Heart right ventricle (tissue), 16 donors: Measurements from ENCODE around the gene MYEOV. TPM values are rescaled to one million over a fixed set of nuclear protein-coding genes. Genes with fewer than 3 reads are reported as not detected.
A peak's percentile ranks its signal among the peaks of the same experiment; 100 is the strongest.

ENCODE experiments used
- ATAC-seq, 8 donors: fragments of 200-7000 bp; cut with Tn5 transposase; one replicate each; pipeline ENCODE4 v1.9.1; 2020; ENCODE audit warnings: mild to moderate bottlenecking in 8 of 8, moderate library complexity in 8 of 8, moderate number of reproducible peaks in 1 of 8
- DNase-seq, 2 donors: peaks; one replicate each; pipeline ENCODE4 v3.0.0-alpha.2; 2020
- H3K27ac ChIP-seq, 10 donors: fragments of 200-600 bp; sonication (generic) in 2 of 10; one replicate each; pipeline versions ENCODE4 v1.5.0 to v1.8.0; 2020 to 2022; ENCODE audit warnings: mild to moderate bottlenecking in 3 of 10
- H3K27me3 ChIP-seq, 7 donors: fragments of 200-600 bp; one replicate each; pipeline ENCODE4 v1.8.0; 2021 to 2022; ENCODE audit warnings: mild to moderate bottlenecking in 2 of 7
- H3K36me3 ChIP-seq, 9 donors: fragments of 200-600 bp; sonication (generic) in 1 of 9; one replicate each; pipeline versions ENCODE4 v1.5.0 to v1.8.0; 2020 to 2022; ENCODE audit warnings: mild to moderate bottlenecking in 2 of 9
- H3K4me1 ChIP-seq, 9 donors: fragments of 200-600 bp; sonication (generic) in 1 of 9; one replicate each; pipeline versions ENCODE4 v1.5.0 to v1.8.0; 2020 to 2022; ENCODE audit warnings: mild to moderate bottlenecking in 4 of 9
- H3K4me3 ChIP-seq, 10 donors: fragments of 200-600 bp; sonication (generic) in 2 of 10; one replicate each; pipeline versions ENCODE4 v1.5.0 to v1.8.0; 2020 to 2022; ENCODE audit warnings: mild to moderate bottlenecking in 7 of 10, moderate library complexity in 2 of 10
- H3K9me3 ChIP-seq, 11 donors: fragments of 200-600 bp in 10 of 11; sonication (generic) in 2 of 11; one replicate each; pipeline versions ENCODE4 v1.5.0 to v1.8.0; 2013 to 2022; ENCODE audit warnings: mild to moderate bottlenecking in 2 of 11, control low read depth in 1 of 11, moderate library complexity in 1 of 11
- CTCF ChIP-seq, 9 donors: fragments of 200-600 bp; sonication (generic) in 2 of 9; IDR thresholded peaks; one replicate each; pipeline versions ENCODE4 v1.5.0 to v1.8.0; 2021 to 2022; ENCODE audit warnings: antibody characterized with exemption in 9 of 9, mild to moderate bottlenecking in 5 of 9, moderate library complexity in 1 of 9
- WGBS, 2 donors: extraction: QIAGEN DNeasy Blood & Tissue Kit; methylation state at CpG; one replicate each; pipeline ENCODE4 v1.1.7; 2013; ENCODE audit warnings: inconsistent platforms in 1 of 2; 5-methylcytosine and 5-hydroxymethylcytosine counted together
- intact Hi-C, 10 donors: fragments of 100-400 bp; cut with DNase I; formaldehyde crosslinking; loops; one replicate each; pipeline versions ENCODE4 v1.11.1 to v1.14.2; 2022
- polyA plus RNA-seq, 2 donors: library from polyadenylated mRNA; stranded (reverse); fragments of 200-250 nt; gene quantifications; one replicate each; pipeline ENCODE4 v1.2.3, GENCODE V29; 2013
- total RNA-seq, 10 donors: library from RNA; stranded (reverse); fragmentation: NEBNext Ultra II Directional in 3 of 10; extraction: Animal tissue kit (Norgen Biotek cat#: 25700) in 3 of 10; gene quantifications; one replicate each; pipeline versions ENCODE4 v1.2.1 to v1.2.4, GENCODE V29; 2021 to 2023
- donor health status: Arrhythmogenic right ventricular cardiomyopathy.
- donor health status: ischemic (EF 13 %, LVEDD 7.1; RV severe dilation, severe dysfunction).
- donor health status: healthy with polysubstance abuse.
- donor health status: DM: no; HTN: yes; CAD: no.
- donor health status: DM: no; HTN: no; CAD: no.
- donor health status: ischemic (EF 25% LVEDD 6.9; RV normal size, moderate dysfunction).
- donor health status: ischemic (EF 25% LVEDD 5.7; RV mildly dilated, moderate dysfunction).
- donor health status: healthy.
- donor health status: DM: yes; HTN: yes; CAD: no.
- donor health status: Ischemic cardiomyopathy.
- donor health status: ischemic (EF 35%, LVEDD 5.7; RV mildly dilated, moderate dysfunction).
- donor health status: nonischemic (EF 11% LVEDD 7.7; RV severe dilation, severe dysfunction).
- donor health status: DM: yes; HTN: yes; CAD: no.
- donor health status: PGD.
- donor health status: ischemic (EF 29% LVEDD 5.4; RV normal size, mild dysfunction).
- donor health status: nonischemic (EF 23%, LVEDD 6.1; RV moderate dilation, normal function).

The MYEOV gene
- total and polyA plus RNA-seq, 12 donors = 0.07 TPM; not detected in 11

GRCh38 chr11:69262918-69263735 is 30.8 kb upstream of the MYEOV start:
- peak overlapping the region in 2 of 10 donors; percentile 4 to 48 for H3K27ac ChIP-seq
- H3K9me3 ChIP-seq = peaks cover 0 to 8% (median 0%) of the 10 kb centered on the region in 11 donors
- 72 to 73% methylated on average over 7 of the region's 8 CpGs for WGBS, 2 donors
- H3K4me1 ChIP-seq = peaks cover 3 to 29% (median 12%) of the 10 kb centered on the region in 9 donors
- no peak for TF ChIP-seq CTCF (IDR thresholded peaks at IDR 0.05)
- DNase-seq (no peak), ATAC-seq (peak in 1 of 8 donors; percentile 11)
- H3K4me3 ChIP-seq = no peak overlapping the region
- intact Hi-C loops = no loop called here
- peaks cover 0 to under 1% (median 0%) of the 10 kb centered on the region in 7 donors for H3K27me3 ChIP-seq
- H3K36me3 ChIP-seq = no peaks in the 10 kb centered on the region

- Histone ChIP-seq H3K36me3 (no peaks in the 10 kb centered on the region), H3K27ac (peak overlapping the region in 2 of 10 donors; percentile 4 to 48), H3K9me3 (peaks cover 0 to 8% (median 0%) of the 10 kb centered on the region in 11 donors), H3K4me3 (no peak overlapping the region), H3K27me3 (no peaks in the 10 kb centered on the region), H3K4me1 (peaks cover 5 to 35% (median 15%) of the 10 kb centered on the region in 9 donors)
- intact Hi-C loops = no loop called here
- TF ChIP-seq CTCF (IDR thresholded peaks at IDR 0.05) = no peak
- DNase-seq (peak in 1 of 2 donors; percentile 45), ATAC-seq (peak in 6 of 8 donors; percentile 24 to 71 (median 42))
- 16 to 38% methylated on average over 3 of the region's 3 CpGs for WGBS, 2 donors
Observed at GRCh38 chr11:69263736-69264052, 30.3 kb upstream of the MYEOV start.

- Histone ChIP-seq H3K27me3 (no peaks in the 10 kb centered on the region), H3K9me3 (peaks cover 0 to 8% (median 0%) of the 10 kb centered on the region in 11 donors), H3K4me1 (peaks cover 5 to 42% (median 15%) of the 10 kb centered on the region in 9 donors), H3K36me3 (no peaks in the 10 kb centered on the region), H3K4me3 (no peak overlapping the region), H3K27ac (no peak overlapping the region)
- intact Hi-C loops = no loop called here
- 92 to 98% methylated on average over 4 of the region's 4 CpGs for WGBS, 2 donors
- ATAC-seq (no peak), DNase-seq (no peak)
- no peak for TF ChIP-seq CTCF (IDR thresholded peaks at IDR 0.05)
Observed at GRCh38 chr11:69264486-69264885, 29.5 kb upstream of the MYEOV start.

GRCh38 chr11:69265210-69265609 is 28.7 kb upstream of the MYEOV start:
- intact Hi-C loops = no loop called here
- DNase-seq (no peak), ATAC-seq (no peak)
- Histone ChIP-seq H3K27ac (no peak overlapping the region), H3K4me1 (peaks cover 5 to 46% (median 15%) of the 10 kb centered on the region in 9 donors), H3K36me3 (no peaks in the 10 kb centered on the region), H3K9me3 (peaks cover 0 to 3% (median 0%) of the 10 kb centered on the region in 11 donors), H3K4me3 (no peak overlapping the region), H3K27me3 (no peaks in the 10 kb centered on the region)
- 92 to 93% methylated on average over 6 of the region's 6 CpGs for WGBS, 2 donors
- no peak for TF ChIP-seq CTCF (IDR thresholded peaks at IDR 0.05)
